HepG2 (cell line): Measurements from ENCODE around the gene IGSF8. TPM values are rescaled to one million over a fixed set of nuclear protein-coding genes. Genes with fewer than 3 reads are reported as not detected.

Source experiments
- ATAC-seq: fragments of 200-7000 bp; cut with Tn5 transposase; 3 replicates; pipeline ENCODE4 v1.9.1; 2020; ENCODE audit warnings: mild to moderate bottlenecking, moderate library complexity
- BruUV-seq: library from RNA; stranded (reverse); fragments of 400-500 nt; replicated peaks from 2 replicates; lab custom pipeline; 2021; lab: Mats Ljungman, UMichigan
- CTCF ChIA-PET: fragments of 300-600 bp; formaldehyde crosslinking; extraction: SDS; loops from one replicate; lab custom pipeline; 2021; ENCODE audit warnings: low total read pairs, inconsistent platforms, low intra/inter-chr PET ratio; lab: Yijun Ruan, JAX
- POLR2A ChIA-PET: fragments of 350-600 bp; sonication (Branson Sonifier 250); formaldehyde crosslinking; loops from one replicate; lab custom pipeline; 2020; ENCODE audit warnings: antibody characterized with exemption, inconsistent platforms; lab: Yijun Ruan, JAX
- DNase-seq: peaks from one replicate; pipeline ENCODE4 v3.0.0-alpha.2; 2015; ENCODE audit warnings: low spot score
- FAIRE-seq: peaks from 3 replicates; lab custom pipeline; 2011; peaks lifted over from hg19 to GRCh38; lab: Jason Lieb, UNC
- H2AFZ ChIP-seq: one replicate; pipeline ENCODE4 v1.6.1; 2011; ENCODE audit warnings: low read length, inconsistent platforms
- H3K27ac ChIP-seq: fragments of 300-600 bp; 3 replicates; pipeline ENCODE4 v1.8.0; 2011; ENCODE audit warnings: mixed run types, mild to moderate bottlenecking, mixed read lengths, low read length, inconsistent platforms; ENCODE audit not compliant: insufficient read depth; ENCODE audit errors: extremely low read length
- H3K27me3 ChIP-seq, 2 experiments: fragments of 200-600 bp in 1 of 2; 2 replicates in 1 of 2; 3 replicates in 1 of 2; pipeline versions ENCODE4 v1.6.0 to v1.8.0; 2011; ENCODE audit warnings: low read length in 2 of 2, mild to moderate bottlenecking in 2 of 2, moderate library complexity in 2 of 2, inconsistent platforms in 1 of 2; ENCODE audit not compliant: insufficient read depth in 2 of 2, control insufficient read depth in 1 of 2
- H3K36me3 ChIP-seq, 2 experiments: fragments of 200-600 bp in 1 of 2; replicated peaks in 1 of 2; 2 replicates in 1 of 2; 3 replicates in 1 of 2; pipeline versions ENCODE4 v1.5.1 to v1.8.0; 2011; ENCODE audit warnings: low read length in 2 of 2, inconsistent platforms in 1 of 2; ENCODE audit not compliant: insufficient read depth in 2 of 2, control insufficient read depth in 1 of 2
- H3K4me1 ChIP-seq: 2 replicates; pipeline ENCODE4 v1.5.1; 2012; ENCODE audit warnings: low read length, inconsistent platforms; ENCODE audit not compliant: insufficient read depth
- H3K4me2 ChIP-seq: 2 replicates; pipeline ENCODE4 v1.6.0; 2011; ENCODE audit warnings: low read depth, low read length, inconsistent platforms
- H3K4me3 ChIP-seq, 3 experiments: fragments of 200-600 bp in 1 of 3; sonication (generic), shearing (Covaris generic) in 1 of 3; replicated peaks in 1 of 3; 2 replicates each; pipeline ENCODE4 v1.5.1; 2011 to 2016; ENCODE audit warnings: low read length in 3 of 3, inconsistent platforms in 2 of 3, low read depth in 2 of 3, mild to moderate bottlenecking in 2 of 3, control low read depth in 1 of 3, mixed read lengths in 1 of 3; ENCODE audit not compliant: insufficient read depth in 1 of 3
- H3K79me2 ChIP-seq: one replicate; pipeline ENCODE4 v1.6.1; 2011; ENCODE audit warnings: low read length, inconsistent platforms; ENCODE audit not compliant: insufficient read depth
- H3K9ac ChIP-seq: 2 replicates; pipeline ENCODE4 v1.6.0; 2011; ENCODE audit warnings: mild to moderate bottlenecking, low read depth, low read length, inconsistent platforms; ENCODE audit not compliant: insufficient read depth
- H3K9me3 ChIP-seq: 2 replicates; pipeline ENCODE4 v1.5.1; 2012; ENCODE audit warnings: mild to moderate bottlenecking, low read length
- H4K20me1 ChIP-seq: 2 replicates; pipeline ENCODE4 v1.6.0; 2011; ENCODE audit warnings: inconsistent platforms, mild to moderate bottlenecking, low read length, moderate library complexity; ENCODE audit not compliant: insufficient read depth
- CENPX ChIP-seq: sonication (generic); formaldehyde crosslinking; IDR thresholded peaks from 2 replicates; pipeline ENCODE4 v1.9.0; 2021; ENCODE audit warnings: mild to moderate bottlenecking, missing genetic modification reagents, moderate library complexity
- CHD2 ChIP-seq: IDR thresholded peaks from 2 replicates; pipeline ENCODE4 v1.6.1; 2011; ENCODE audit warnings: low read depth, low read length, improper control_type of control experiment
- CREB1 ChIP-seq, 2 experiments: fragments of 450-650 bp in 1 of 2; IDR thresholded peaks; 2 replicates each; pipeline ENCODE4 v1.6.1; 2016 to 2017; ENCODE audit warnings: control low read depth in 1 of 2, mild to moderate bottlenecking in 1 of 2, missing compliant biosample characterization in 1 of 2, missing genetic modification characterization in 1 of 2
- HNF4A ChIP-seq: sonication (generic); formaldehyde crosslinking; IDR thresholded peaks from 2 replicates; pipeline ENCODE4 v1.4.0; 2020; ENCODE audit warnings: missing genetic modification reagents
- HNRNPL ChIP-seq: fragments of 200-400 bp; formaldehyde crosslinking; IDR thresholded peaks from 2 replicates; pipeline ENCODE4 v1.6.1; 2017; ENCODE audit warnings: mild to moderate bottlenecking, low read depth, low read length
- PATZ1 ChIP-seq: sonication (generic); formaldehyde crosslinking; IDR thresholded peaks from 2 replicates; pipeline ENCODE4 v1.4.0; 2020; ENCODE audit warnings: missing genetic modification reagents
- TEAD3 ChIP-seq: optimal IDR thresholded peaks from 2 replicates; pipeline ENCODE3; 2016; ENCODE audit warnings: borderline replicate concordance
- ZMYM2 ChIP-seq: sonication (generic); formaldehyde crosslinking; IDR thresholded peaks from 2 replicates; pipeline ENCODE4 v1.8.0; 2022; ENCODE audit warnings: mild to moderate bottlenecking, missing genetic modification reagents
- ZNF230 ChIP-seq: sonication (generic); formaldehyde crosslinking; IDR thresholded peaks from 2 replicates; pipeline ENCODE4 v1.4.0; 2020; ENCODE audit warnings: mild to moderate bottlenecking, missing genetic modification reagents
- ZNF607 ChIP-seq: sonication (generic); formaldehyde crosslinking; IDR thresholded peaks from 2 replicates; pipeline ENCODE4 v1.5.1; 2020; ENCODE audit warnings: missing genetic modification reagents, mild to moderate bottlenecking, borderline replicate concordance
- in situ Hi-C: cut with HindIII; loops from 2 replicates; pipeline ENCODE4 v1.10.0; 2017; ENCODE audit warnings: low pct_unique_long_range_greater_than_20kb; ENCODE audit not compliant: extremely low pct_ligation_motif_present
- intact Hi-C: fragments of 100-400 bp; cut with micrococcal nuclease; formaldehyde crosslinking; loops from one replicate; pipeline ENCODE4 v1.10.0; 2022; ENCODE audit not compliant: unreplicated experiment
- polyA plus RNA-seq, 8 experiments: library from polyadenylated mRNA; depleted of rRNA in 3 of 8; stranded (reverse) in 7 of 8; unstranded in 1 of 8; fragments of >200 nt; fragmentation: Illumina TruSeq in 4 of 8; extraction: Trizol in 4 of 8; gene quantifications; 2 replicates each; pipeline versions ENCODE4 v1.2.1 to v1.2.3, GENCODE V29; 2011 to 2016; ENCODE audit warnings: low read depth in 4 of 8, missing spikeins in 1 of 8, mixed read lengths in 1 of 8; ENCODE audit not compliant: insufficient read depth in 1 of 8
- total RNA-seq, 5 experiments: library from RNA; depleted of rRNA; stranded (reverse); fragments of >200 nt; fragmentation: Illumina TruSeq; extraction: Trizol; gene quantifications; 2 replicates each; pipeline ENCODE4 v1.2.3, GENCODE V29; 2016; ENCODE audit warnings: low read depth in 1 of 5

IGSF8 gene
- total and polyA plus RNA-seq, 2 of the 13 experiments (the other 11 are each of a cell fraction or from before 2014, with no cell fraction given) = 24.0 to 41.0 TPM

DNA sequence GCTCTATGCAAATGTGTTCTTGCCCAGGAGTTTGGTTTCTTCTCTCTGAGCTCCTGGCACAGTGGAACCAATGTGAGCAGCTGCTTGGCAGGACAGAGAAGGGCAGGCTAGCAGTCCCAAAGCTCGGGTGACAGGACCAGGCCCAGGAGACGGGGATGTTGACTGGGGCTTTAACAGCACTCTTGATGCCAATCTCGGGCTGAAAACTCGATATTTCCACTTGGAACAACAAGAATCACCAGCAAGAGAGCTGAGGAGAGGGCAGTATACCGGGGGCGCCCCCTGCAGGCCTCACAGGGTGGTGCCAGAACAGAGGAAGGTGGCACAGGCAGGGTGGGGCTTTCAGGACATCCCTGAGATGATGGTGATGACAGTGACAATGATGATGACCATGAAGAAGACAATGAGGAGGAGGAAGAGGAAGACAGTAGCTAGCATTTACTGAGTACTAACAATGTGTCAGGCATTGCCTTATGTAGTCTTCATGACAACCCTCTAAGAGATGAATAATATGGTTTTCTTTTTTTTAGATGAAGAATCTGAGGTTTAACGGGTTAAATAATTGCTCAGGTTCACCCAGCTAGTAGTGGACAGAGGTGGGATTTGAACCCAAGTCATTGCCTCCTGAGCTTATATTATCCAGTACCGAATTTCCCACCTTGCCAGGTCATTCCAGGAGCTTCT lies 19.8 kb downstream of the IGSF8 start (continued):
- TF ChIP-seq TEAD3 (peak; percentile 41), ZNF607 (CRISPR knock-in tag) (no peak), ZNF230 (no peak), ZMYM2 (CRISPR knock-in tag) (no peak), CHD2 (no peak), HNRNPL (0 out of 2 replicates have a peak, but pooled peaks have one; percentile 31), CREB1 (IDR thresholded peaks at IDR 0.05) (peak; percentile 31; the same call in 1 of the 2 replicates), CREB1 (CRISPR knock-in tag; IDR thresholded peaks at IDR 0.05) (no peak), HNF4A (no peak), PATZ1 (CRISPR knock-in tag) (peak; percentile 64; the same call in 1 of the 2 replicates)
- TF ChIP-seq, all 625 proteins: peak for 21

DNA sequence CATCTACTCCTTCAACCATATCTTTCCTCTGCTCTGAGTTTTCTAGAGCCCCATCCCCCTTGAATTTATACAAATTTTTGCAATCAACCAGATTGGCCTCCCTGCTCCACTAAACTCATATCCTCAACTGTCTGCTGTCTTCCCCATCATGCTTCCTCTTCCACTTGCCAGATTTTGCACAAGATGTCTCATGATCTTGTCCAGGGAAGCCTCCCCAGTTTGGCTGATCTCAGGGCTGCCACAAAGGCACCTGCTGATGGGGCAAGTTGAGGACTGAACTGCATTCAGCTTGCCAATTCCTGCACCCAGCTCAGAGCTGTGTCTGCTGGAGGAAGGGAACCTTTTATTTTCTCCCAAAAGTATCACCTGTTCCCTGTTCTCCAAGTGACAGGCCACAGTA lies 20.9 kb downstream of the IGSF8 start:
- BruUV-seq = no TSS peak
- H2AFZ ChIP-seq = no peak overlapping the region
- FAIRE-seq (no peak), ATAC-seq (no peak), DNase-seq (no peak)
- no peaks in the 10 kb centered on the region for H3K27me3 ChIP-seq
- H3K36me3 ChIP-seq = no peaks in the 10 kb centered on the region
- in situ Hi-C loops = no loop called here
- no peak for TF ChIP-seq CENPX (CRISPR knock-in tag)
- no peak overlapping the region for H3K27ac ChIP-seq
- no peaks in the 10 kb centered on the region for H3K79me2 ChIP-seq
- H4K20me1 ChIP-seq = no peaks in the 10 kb centered on the region
- ChIA-PET POLR2A (interaction anchor here (1.1 to 1.8 kb wide), 2 partner anchors 10 to 31 kb away, joined by 4 to 8 read pairs; no protein-coding TSS in a partner anchor), CTCF (interaction anchor here (1.6 to 3.3 kb wide), 3 partner anchors 30 to 141 kb away, joined by 6 to 29 read pairs (median 11); no protein-coding TSS in a partner anchor)
- intact Hi-C loops = loop anchor here (5.0 kb wide), 1 partner anchor 140 kb away; no protein-coding TSS in a partner anchor
- no peak overlapping the region for H3K4me2 ChIP-seq
- H3K9me3 ChIP-seq = no peaks in the 10 kb centered on the region
- peaks cover 71% of the 10 kb centered on the region for H3K4me1 ChIP-seq
- no peak overlapping the region for H3K9ac ChIP-seq
- no peak overlapping the region for H3K4me3 ChIP-seq
